ENCODE measurements around the gene FURIN.

The FURIN gene

GRCh38 chr15:90834626-90835025 lies 33.8 kb upstream of the FURIN start:
- no peaks in the 10 kb centered on the region for H3K27me3 ChIP-seq (ENCODE audit: insufficient read depth, poor library complexity, severe bottlenecking)
- TF ChIP-seq POLR2AphosphoS5 (IDR thresholded peaks at IDR 0.05; ENCODE audit: low read depth) (no peak), SPI1 (IDR thresholded peaks at IDR 0.05; ENCODE audit: borderline replicate concordance, low read depth) (no peak), REST (IDR thresholded peaks at IDR 0.05; ENCODE audit: insufficient replicate concordance, low read depth) (no peak), GABPA (IDR thresholded peaks at IDR 0.05; ENCODE audit: low read depth) (no peak), CTCF (IDR thresholded peaks at IDR 0.05; ENCODE audit: insufficient read depth, low read length) (no peak)
- H3K4me3 ChIP-seq (replicated peaks; ENCODE audit: insufficient read depth, low read length) = no peak overlapping the region
- DNase-seq (ENCODE audit: low read depth in 1 of 2, low spot score in 1 of 2) = no peak
- no peak overlapping the region for H3K27ac ChIP-seq (replicated peaks)

- no peak for TF ChIP-seq REST (IDR thresholded peaks at IDR 0.05; ENCODE audit: insufficient replicate concordance, low read depth)
- no peak for TF ChIP-seq SPI1 (IDR thresholded peaks at IDR 0.05; ENCODE audit: borderline replicate concordance, low read depth)
- TF ChIP-seq GABPA (IDR thresholded peaks at IDR 0.05; ENCODE audit: low read depth) = no peak
- no peak for TF ChIP-seq POLR2AphosphoS5 (IDR thresholded peaks at IDR 0.05; ENCODE audit: low read depth)
- TF ChIP-seq CTCF (IDR thresholded peaks at IDR 0.05; ENCODE audit: insufficient read depth, low read length) = no peak
- Histone ChIP-seq H3K27me3 (ENCODE audit: insufficient read depth, poor library complexity, severe bottlenecking) (no peaks in the 10 kb centered on the region), H3K4me3 (replicated peaks; ENCODE audit: insufficient read depth, low read length) (no peak overlapping the region), H3K27ac (replicated peaks) (no peak overlapping the region)
- no peak for DNase-seq (ENCODE audit: low read depth in 1 of 2, low spot score in 1 of 2)
Observed at GRCh38 chr15:90836296-90836871, 32.0 kb upstream of the FURIN start.

GRCh38 chr15:90837094-90837493 lies 31.3 kb upstream of the FURIN start:
- Histone ChIP-seq H3K27me3 (ENCODE audit: insufficient read depth, poor library complexity, severe bottlenecking) (no peaks in the 10 kb centered on the region), H3K27ac (replicated peaks) (no peak overlapping the region)
- DNase-seq (ENCODE audit: low read depth in 1 of 2, low spot score in 1 of 2) = no peak

More at GRCh38 chr15:90837094-90837493, 31.3 kb upstream of the FURIN start:
- TF ChIP-seq POLR2AphosphoS5 (IDR thresholded peaks at IDR 0.05; ENCODE audit: low read depth) (no peak), SPI1 (IDR thresholded peaks at IDR 0.05; ENCODE audit: borderline replicate concordance, low read depth) (no peak), CTCF (IDR thresholded peaks at IDR 0.05; ENCODE audit: insufficient read depth, low read length) (no peak), GABPA (IDR thresholded peaks at IDR 0.05; ENCODE audit: low read depth) (no peak), REST (IDR thresholded peaks at IDR 0.05; ENCODE audit: insufficient replicate concordance, low read depth) (no peak)
- no peak overlapping the region for H3K4me3 ChIP-seq (replicated peaks; ENCODE audit: insufficient read depth, low read length)

Measured in HL-60 (cell line).